ENCODE measurements around the gene MAN1A1. TPM values are rescaled to one million over a fixed set of nuclear protein-coding genes. Genes with fewer than 3 reads are reported as not detected.

MAN1A1 gene
- total and polyA plus RNA-seq, 7 donors, result 10.2 to 143 (median 81.9) TPM

DNA sequence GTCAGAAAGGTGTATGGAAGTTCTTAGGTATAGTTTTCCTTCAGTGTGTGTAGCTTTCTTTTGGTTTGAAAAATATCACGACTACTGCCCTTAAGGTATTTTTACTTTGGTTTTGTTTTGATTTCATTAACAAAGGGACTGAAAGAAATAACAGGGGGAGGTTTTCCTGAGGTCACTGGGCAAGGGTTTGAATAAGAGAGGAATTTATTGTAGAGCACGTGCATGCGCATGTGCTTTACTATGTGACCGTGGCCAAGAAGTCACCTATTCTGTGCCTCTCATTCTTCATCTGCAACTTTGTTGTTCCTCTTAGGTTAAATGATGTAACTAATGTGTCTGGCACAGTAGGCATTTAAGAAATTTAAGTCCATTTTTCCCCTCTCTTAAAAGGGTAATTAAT lies 4.1 kb upstream of the MAN1A1 start:
- peak overlapping the region in 1 of 4 donors; percentile 46 for H3K27ac ChIP-seq
- H3K9me3 ChIP-seq, result no peaks in the 10 kb centered on the region
- no peaks in the 10 kb centered on the region for H3K36me3 ChIP-seq
- 69 to 91% methylated on average over 4 of the region's 4 CpGs for WGBS, 2 donors
- TF ChIP-seq EP300 (IDR thresholded peaks at IDR 0.05) (no peak), POLR2AphosphoS5 (IDR thresholded peaks at IDR 0.05) (no peak)
- H3K4me1 ChIP-seq, result peaks cover 0 to 30% (median 20%) of the 10 kb centered on the region in 4 donors
- H3K27me3 ChIP-seq, result no peaks in the 10 kb centered on the region
- intact Hi-C loops (cut with DNase I), result loop anchor here (5.0 kb wide), 3 partner anchors 189 to 624 kb away; no protein-coding TSS in a partner anchor
- H3K4me3 ChIP-seq, result no peak overlapping the region
- DNase-seq, result no peak

- intact Hi-C loops (cut with DNase I), result loop anchor here (5.0 kb wide), 3 partner anchors 190 to 625 kb away; no protein-coding TSS in a partner anchor
These were observed 2.4 kb upstream of the MAN1A1 start for GRCh38 chr6:119352001-119352400.

DNA sequence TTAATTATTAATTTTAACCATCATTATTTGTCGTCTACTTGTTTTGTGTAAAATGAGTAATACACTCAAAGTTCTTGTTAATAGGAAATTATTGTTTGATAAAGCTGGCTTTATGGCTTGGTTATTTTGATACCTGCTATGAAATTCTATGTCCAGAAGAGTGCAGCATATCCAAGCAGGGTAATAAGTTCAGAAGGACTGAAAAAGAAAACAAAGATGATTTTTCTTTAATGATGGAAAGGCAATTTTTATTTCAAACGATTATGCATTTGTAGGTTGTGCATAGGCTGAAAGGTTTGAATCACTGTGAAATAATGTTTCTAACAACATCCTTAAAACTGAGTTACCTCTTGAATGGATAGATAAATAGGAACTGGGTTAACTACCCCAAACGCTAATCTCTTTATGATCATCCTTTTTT lies 1.4 kb upstream of the MAN1A1 start:
- H3K4me3 ChIP-seq, result peak overlapping the region; percentile 84 to 98 (median 92)
- no peak for DNase-seq
- H3K9me3 ChIP-seq, result no peaks in the 10 kb centered on the region
- WGBS, 2 donors, result 16 to 25% methylated on average over 3 of the region's 3 CpGs
- intact Hi-C loops (cut with DNase I), result loop anchor here (5.0 kb wide), 3 partner anchors 191 to 626 kb away; no protein-coding TSS in a partner anchor
- no peaks in the 10 kb centered on the region for H3K36me3 ChIP-seq
- TF ChIP-seq EP300 (IDR thresholded peaks at IDR 0.05) (no peak), CTCF (IDR thresholded peaks at IDR 0.05) (peak in 3 of 4 experiments; percentile 11 to 61 (median 31))
- peaks cover 0 to 47% (median 30%) of the 10 kb centered on the region in 4 donors for H3K4me1 ChIP-seq
- H3K27ac ChIP-seq, result peak overlapping the region; percentile 94 to 99 (median 98)
- H3K27me3 ChIP-seq, result no peaks in the 10 kb centered on the region

More at GRCh38 chr6:119352001-119352400, 2.4 kb upstream of the MAN1A1 start:
- TF ChIP-seq CTCF (IDR thresholded peaks at IDR 0.05) (no peak), POLR2A (IDR thresholded peaks at IDR 0.05) (no peak), POLR2AphosphoS5 (IDR thresholded peaks at IDR 0.05) (no peak), EP300 (IDR thresholded peaks at IDR 0.05) (no peak)
- Histone ChIP-seq H3K4me1 (peaks cover 0 to 36% (median 25%) of the 10 kb centered on the region in 4 donors), H3K4me3 (no peak overlapping the region), H3K27me3 (no peaks in the 10 kb centered on the region), H3K36me3 (no peaks in the 10 kb centered on the region), H3K9me3 (no peaks in the 10 kb centered on the region), H3K27ac (peak overlapping the region in 1 of 4 donors; percentile 99)
- no peak for DNase-seq
- 80 to 92% methylated on average over 1 of the region's 1 CpG for WGBS, 2 donors

DNA sequence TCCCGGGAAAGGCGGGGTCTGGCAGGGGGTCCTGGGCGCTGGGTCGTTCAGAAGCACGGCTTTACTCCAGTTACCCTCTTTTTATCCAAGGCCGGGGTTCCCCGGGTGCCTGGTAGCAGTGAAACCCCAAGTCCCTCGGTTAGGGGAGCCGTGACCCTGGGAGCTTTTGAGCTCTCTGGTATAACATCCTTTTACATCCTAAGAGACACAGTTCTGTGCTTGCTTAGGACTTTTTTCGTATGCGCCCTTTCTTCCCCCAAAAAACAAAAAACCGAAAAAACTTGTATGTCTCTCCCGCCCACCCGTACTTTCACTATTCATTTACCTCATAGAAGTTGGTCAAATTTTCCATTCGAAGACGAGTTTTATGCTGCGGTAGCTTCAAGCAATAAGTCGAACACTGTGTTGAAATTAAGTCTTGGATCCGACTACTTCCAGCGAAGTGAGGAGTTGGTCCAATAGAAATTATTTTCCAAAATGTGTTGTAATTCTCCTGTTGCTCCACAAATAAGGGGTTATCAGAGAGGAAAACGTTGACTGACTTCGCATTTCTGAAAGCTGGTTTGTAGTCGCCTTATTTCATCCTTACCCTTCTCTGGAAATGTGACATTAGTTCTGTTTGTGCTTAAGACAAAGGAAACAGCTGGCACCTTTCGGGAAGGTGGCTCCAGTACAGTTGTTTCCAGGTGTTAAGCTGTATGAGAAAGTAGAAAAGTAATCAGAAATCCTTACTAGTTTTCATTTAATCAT lies 816 bp upstream of the MAN1A1 start:
- H3K27me3 ChIP-seq, result no peaks in the 10 kb centered on the region
- no peak for DNase-seq
- no peaks in the 10 kb centered on the region for H3K9me3 ChIP-seq
- H3K4me1 ChIP-seq, result peaks cover 0 to 52% (median 33%) of the 10 kb centered on the region in 4 donors
- 1 to 2% methylated on average over 24 of the region's 24 CpGs for WGBS, 2 donors
- peak; percentile 60 to 80 (median 73) for TF ChIP-seq POLR2AphosphoS5 (IDR thresholded peaks at IDR 0.05)
- TF ChIP-seq POLR2A (IDR thresholded peaks at IDR 0.05), result peak in 1 of 2 donors; percentile 25
- no peak for TF ChIP-seq CTCF (IDR thresholded peaks at IDR 0.05)
- peak in 1 of 4 donors; percentile 1 for TF ChIP-seq EP300 (IDR thresholded peaks at IDR 0.05)
- H3K36me3 ChIP-seq, result no peaks in the 10 kb centered on the region
- H3K4me3 ChIP-seq, result peak overlapping the region; percentile 84 to 98 (median 92)
- intact Hi-C loops (cut with DNase I), result loop anchor here (5.0 kb wide), 3 partner anchors 192 to 627 kb away; no protein-coding TSS in a partner anchor
- H3K27ac ChIP-seq, result peak overlapping the region; percentile 94 to 99 (median 98)

DNA sequence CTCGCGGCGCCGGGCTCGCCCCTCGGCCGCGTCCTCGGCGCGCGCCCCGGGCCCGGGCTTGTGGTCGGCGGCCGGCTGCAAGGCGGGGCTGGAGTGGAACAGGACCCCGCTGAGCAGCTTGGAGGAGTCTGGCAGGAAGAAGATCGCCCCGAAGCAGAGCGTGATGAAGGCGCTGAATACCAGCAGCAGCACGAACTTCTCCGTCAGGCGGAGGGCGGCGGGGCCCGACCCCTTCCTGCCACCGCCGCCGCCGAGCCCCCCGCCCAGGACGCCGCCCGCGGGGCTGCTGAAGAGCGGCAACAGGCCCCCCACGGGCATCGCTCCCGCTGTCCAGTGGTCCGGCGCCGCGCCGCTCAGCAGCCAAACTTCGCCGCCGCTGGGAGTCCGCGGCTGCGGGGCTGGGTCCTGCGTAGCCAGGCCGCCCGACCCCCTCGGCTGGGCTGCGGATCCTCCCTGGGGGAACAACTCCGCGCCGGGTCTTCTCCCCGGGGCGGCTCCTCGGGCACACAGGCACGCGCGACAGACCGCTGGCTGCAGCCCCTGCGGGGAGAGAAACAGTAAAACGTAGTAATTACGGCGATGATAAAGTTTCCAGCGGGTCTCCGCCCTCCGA lies 707 bp downstream of the MAN1A1 start:
- peaks cover 0 to 64% (median 42%) of the 10 kb centered on the region in 4 donors for H3K4me1 ChIP-seq
- peak; percentile 71 for DNase-seq
- 0% methylated on average over 75 of the region's 75 CpGs for WGBS, 2 donors

More for the DNA sequence above, 707 bp downstream of the MAN1A1 start:
- peak overlapping the region; percentile 84 to 98 (median 92) for H3K4me3 ChIP-seq
- peak overlapping the region; percentile 94 to 99 (median 98) for H3K27ac ChIP-seq
- no peaks in the 10 kb centered on the region for H3K27me3 ChIP-seq
- intact Hi-C loops (cut with DNase I), result loop anchor here (5.0 to 10.0 kb wide), 4 partner anchors 192 to 457 kb away; partner anchors contain the start of genes ASF1A and FAM184A
- no peaks in the 10 kb centered on the region for H3K9me3 ChIP-seq
- no peaks in the 10 kb centered on the region for H3K36me3 ChIP-seq
- TF ChIP-seq EP300 (IDR thresholded peaks at IDR 0.05) (no peak), CTCF (IDR thresholded peaks at IDR 0.05) (no peak), POLR2AphosphoS5 (IDR thresholded peaks at IDR 0.05) (no peak), POLR2A (IDR thresholded peaks at IDR 0.05) (no peak)

Measured in sigmoid colon (tissue), 7 donors.